GM18507 (cell line): ENCODE results near the gene CTSS.
"Not testable (repeated sequence)": the region's sequence is repeated elsewhere in the genome, so short reads cannot be mapped to it uniquely, and the experiment has no call there.

Source experiments
- DNase-seq: peaks from one replicate; pipeline ENCODE4 v3.0.0; 2011; ENCODE audit warnings: low read depth; ENCODE audit not compliant: insufficient read length; ENCODE audit errors: extremely low spot score
- FAIRE-seq: peaks from 2 replicates; lab custom pipeline; 2011; peaks lifted over from hg19 to GRCh38; lab: Jason Lieb, UNC

Gene CTSS

DNA sequence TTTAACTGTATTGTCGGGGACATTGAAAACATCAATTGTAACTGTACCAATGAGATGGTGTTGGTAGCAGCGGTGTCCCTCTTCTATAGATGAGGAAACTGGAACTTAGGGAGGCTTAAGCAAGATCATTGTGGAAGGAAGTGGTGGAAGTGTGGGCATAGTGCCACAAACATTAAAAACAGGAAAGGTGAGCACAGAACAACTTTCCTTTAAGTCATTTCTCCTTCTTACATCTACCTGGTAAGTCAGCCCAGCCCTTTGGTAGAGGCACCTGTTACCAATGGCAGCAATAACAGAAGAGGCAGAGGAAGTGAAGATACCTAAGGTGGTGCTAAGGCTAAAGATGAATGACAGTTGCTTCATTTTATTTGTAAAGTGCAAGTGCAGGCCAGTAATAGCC is 12.0 kb upstream of the CTSS start:
- FAIRE-seq (no peak), DNase-seq (no peak)

DNA sequence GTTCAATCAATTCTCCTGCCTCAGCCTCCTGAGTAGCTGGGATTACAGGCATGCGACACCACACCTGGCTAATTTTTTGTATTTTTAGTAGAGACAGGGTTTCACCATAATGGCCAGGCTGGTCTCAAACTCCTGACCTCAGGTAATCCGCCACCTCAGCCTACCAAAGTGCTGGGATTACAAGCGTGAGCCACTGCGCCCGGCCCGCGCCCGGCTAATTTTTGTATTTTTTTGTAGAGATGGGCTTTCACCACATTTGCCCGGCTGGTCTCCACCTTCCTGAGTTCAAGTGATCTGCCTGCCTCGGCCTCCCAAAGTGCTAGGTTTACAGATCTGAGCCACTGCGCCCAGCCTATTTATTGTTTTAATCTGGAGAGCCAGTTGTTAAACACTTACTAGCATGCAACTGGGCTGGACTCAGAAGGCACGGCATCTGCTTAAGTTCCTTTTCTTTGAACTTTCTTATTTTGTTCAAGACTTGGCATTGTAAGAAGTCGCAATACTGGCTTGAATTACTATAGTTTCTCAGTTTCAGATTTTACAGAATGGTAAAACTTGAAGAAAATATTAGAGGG is 10.4 kb upstream of the CTSS start:
- DNase-seq, FAIRE-seq: not testable (repeated sequence)

DNA sequence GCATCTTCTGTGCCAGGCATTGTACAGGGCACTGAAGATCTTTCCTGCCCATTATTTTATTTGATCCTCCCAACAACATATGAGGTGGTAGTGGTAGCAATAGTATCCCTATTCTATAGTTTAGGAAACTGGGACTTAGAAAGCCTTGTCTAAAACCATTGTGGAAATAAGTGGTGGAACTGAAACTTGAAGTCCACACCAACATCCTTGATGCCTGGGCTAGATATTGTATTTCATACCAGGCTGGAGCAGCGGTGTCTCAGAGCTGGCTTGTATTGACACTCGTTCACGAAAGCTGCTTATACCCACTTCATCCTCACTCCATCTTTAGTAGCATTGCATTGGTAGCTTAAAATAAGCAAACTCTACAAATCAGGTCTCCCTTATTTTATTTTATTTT is 9.7 kb upstream of the CTSS start:
- DNase-seq (no peak), FAIRE-seq (no peak)

DNA sequence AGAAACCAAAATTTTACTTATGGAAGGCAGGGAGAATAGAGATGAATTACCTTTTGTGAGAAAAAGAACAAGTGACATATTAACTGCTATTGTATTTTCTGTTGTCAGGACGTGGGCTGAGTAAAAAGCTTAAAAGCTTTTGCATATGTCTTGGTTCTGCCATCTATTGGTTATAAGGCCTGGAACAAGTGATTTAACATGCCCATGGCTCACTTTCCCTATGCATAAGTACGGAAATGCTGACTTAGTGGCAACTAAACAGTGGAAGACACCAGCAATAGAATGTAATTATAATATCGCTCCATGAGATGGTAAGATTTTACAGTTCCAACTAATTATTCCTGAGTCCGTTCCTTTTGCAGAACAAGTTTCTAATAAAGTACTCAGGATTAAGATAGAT is 6.7 kb upstream of the CTSS start:
- FAIRE-seq = no peak
- DNase-seq = no peak

DNA sequence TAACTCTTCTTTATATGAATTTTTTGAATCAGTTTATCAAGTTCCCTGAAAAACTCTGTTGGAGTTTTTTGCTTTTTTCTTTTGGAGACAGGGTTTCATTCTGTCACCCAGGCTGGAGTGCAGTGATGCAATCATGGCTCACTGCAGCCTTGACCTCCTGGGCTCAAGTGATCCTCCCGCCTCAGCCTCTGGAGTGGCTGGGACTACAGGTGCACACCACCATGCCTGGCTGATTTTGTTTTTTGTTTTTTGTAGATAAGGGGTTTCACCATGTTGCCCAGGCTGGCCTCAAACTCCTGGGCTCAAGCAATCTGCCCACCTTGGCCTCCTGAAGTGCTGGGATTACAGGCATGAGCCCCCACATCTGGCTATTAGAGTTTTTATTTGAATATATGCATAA is 2.1 kb upstream of the CTSS start:
- FAIRE-seq, DNase-seq: not testable (repeated sequence)

DNA sequence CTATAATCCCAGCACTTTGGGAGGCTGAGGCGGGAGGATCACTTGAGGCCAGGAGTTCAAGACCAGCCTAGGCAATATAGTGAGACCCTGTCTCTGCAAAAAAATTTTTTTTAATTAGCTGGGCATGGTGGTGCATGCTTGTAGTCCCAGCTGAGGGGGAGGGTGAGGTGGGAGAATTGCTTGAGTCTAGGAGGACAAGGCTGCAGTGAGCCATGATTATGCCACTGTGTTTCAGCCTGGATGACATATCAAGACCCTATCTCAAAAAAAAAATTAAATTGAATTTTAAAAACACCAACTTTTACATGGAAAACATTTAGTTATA is 361 bp upstream of the CTSS start:
- not testable (repeated sequence) for DNase-seq, FAIRE-seq

DNA sequence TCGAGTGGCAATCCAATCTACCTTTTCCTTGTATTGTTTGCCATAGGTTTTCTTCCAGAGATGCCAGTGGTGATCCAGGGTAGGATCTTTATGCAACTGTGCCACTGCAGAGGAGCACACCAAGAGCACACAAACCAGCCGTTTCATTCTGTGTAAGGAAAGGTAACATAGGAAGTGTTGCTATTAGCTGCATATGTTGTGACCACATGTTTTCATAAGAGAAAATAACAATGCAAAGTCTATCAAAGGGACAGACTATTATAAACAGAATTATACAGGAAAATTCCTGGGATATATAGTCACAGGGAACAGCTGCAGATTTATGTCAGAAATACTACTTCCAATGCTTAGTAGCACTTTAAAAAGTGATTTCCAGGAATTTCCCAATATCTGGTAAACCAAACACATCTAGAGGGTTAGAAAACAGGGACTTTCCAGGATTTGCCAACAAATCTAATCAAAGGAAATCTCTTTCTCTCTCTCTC is 919 bp downstream of the CTSS start:
- no peak for DNase-seq
- peak; percentile 61 for FAIRE-seq

DNA sequence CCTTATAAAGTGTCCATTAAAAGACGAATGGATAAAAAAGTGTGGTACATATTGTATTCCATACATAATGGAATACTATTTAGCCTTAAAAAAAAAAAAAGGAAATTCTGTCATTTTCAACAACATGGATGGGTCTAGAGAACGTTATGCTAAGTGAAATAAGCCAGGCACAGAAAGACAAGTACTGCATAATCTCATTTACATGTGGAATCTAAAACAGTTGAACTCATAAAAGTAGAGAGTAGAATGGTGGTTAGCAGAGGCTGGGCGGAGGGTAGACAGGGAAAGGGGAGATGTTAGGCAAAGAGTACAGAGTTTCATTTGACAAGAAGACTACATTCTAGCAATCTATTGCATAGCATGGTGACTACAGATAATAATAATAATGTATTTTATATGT is 2.6 kb downstream of the CTSS start:
- DNase-seq (no peak), FAIRE-seq (no peak)

DNA sequence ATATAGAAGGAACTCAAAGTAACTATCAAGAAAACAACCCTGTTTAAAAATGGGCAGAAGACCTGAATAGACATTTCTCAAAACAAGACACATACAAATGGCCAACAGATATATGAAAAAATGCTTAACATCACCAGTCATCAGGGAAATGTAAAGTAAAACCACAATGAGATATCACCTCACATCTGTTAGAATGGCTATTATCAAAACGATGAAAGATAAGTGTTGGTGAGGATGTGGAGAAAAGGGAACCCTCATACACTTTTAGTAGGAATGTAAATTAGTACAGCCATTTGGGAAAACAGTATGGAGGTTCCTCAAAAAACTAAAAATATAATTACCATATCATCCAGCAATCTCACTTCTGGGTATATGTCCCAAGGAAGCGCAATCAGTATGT is 3.0 kb downstream of the CTSS start:
- no peak for FAIRE-seq
- DNase-seq = no peak

DNA sequence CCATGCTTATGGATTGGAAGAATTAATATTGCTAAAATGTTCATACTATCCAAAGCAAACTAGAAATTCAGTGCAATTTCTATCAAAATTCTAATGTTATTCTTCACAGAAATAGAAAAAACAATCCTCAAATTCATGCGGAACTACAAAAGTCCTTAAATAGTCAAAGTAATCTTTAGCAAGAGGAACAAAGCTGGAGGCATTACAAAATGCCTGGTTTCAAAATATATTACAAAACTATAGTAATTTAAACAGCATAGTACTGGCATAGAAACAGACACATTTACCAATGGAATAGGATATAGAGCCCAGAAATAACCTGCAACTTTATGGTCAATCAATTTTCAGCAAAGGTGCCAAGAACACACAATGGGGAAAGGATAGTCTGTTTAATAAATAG is 3.8 kb downstream of the CTSS start:
- DNase-seq = no peak
- no peak for FAIRE-seq

DNA sequence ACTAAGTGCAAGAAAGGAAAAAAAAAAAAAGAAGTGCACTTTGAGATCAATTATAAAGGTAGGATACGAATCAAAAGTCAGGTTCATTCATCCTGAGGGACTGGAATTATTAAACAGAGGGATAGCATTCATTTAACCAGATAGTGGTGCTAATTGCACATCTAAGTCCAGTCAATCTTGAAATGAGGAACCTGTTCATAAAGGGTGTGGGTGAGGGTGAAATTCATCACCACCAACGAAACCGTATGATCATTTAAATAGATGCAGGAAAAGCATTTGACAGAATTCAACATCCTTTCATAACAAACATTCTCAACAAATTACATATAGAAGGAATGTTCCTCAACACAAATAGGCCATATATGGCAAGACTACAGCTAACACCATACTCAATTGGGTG is 5.6 kb downstream of the CTSS start:
- peak; percentile 5 for FAIRE-seq
- no peak for DNase-seq

DNA sequence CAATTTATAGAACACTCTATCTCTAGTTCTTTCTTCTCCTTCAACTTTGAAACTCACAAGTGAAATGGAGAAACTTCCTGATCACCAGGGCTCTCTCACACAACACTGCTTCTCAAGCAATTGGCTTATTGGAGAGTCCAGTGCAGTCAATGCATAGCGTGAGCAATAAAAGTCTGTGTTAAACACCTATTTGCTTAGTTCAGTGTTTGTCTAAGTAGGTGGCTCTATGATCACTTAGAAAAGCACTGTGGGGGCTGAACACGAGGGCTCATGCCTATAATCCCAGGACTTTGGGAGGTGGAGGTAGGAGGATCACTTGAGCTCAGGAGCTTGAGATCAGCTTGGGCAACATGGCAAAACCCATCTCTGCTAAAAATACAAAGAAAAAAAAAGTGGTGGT is 12.2 kb downstream of the CTSS start:
- DNase-seq = no peak
- FAIRE-seq = no peak

DNA sequence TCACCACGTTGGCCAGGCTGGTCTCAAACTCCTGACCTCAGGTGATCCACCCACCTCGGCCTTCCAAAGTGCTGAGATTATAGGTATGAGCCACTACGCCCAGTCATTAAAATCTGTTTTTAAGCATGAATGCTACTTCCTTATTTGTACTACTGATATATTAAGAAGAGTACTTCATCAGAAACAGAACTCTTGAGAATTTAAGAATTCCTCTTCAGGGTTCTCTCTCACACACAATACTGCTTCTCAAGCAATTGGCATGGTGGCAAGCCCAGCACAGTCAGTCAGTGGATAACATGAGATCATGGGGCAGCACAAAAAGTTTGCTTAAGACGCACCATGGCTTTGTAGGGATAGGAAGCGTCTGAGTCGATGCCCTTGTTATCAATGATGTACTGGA is 14.1 kb downstream of the CTSS start:
- no peak for DNase-seq
- no peak for FAIRE-seq

DNA sequence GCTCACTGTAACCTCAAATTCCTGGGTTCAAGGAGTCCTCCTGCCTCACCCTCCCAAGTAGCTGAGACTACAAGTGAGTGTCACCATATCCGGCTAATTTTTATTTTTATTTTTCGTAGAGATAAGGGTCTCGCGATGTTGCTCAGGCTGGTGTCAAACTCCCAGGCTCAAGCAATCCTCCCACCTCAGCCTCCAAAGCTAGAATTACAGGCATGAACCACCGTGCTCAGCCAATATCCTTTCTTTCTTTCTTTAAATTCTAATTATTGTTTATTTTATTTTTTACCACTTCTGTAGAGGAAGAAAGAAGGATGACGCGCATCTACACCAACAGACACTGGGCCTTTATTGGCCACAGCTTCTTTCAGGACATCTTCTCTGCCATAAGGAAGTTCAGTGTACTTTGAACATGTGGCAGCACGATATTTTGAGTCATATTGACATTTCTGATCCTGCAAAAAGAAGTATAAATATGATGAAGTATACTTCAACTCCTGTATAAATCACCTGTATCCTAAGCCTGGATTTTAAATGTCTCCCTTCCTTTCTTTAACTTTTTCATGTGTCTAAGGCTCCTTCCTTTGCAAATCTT is 15.8 kb downstream of the CTSS start:
- no peak for DNase-seq
- FAIRE-seq = no peak

DNA sequence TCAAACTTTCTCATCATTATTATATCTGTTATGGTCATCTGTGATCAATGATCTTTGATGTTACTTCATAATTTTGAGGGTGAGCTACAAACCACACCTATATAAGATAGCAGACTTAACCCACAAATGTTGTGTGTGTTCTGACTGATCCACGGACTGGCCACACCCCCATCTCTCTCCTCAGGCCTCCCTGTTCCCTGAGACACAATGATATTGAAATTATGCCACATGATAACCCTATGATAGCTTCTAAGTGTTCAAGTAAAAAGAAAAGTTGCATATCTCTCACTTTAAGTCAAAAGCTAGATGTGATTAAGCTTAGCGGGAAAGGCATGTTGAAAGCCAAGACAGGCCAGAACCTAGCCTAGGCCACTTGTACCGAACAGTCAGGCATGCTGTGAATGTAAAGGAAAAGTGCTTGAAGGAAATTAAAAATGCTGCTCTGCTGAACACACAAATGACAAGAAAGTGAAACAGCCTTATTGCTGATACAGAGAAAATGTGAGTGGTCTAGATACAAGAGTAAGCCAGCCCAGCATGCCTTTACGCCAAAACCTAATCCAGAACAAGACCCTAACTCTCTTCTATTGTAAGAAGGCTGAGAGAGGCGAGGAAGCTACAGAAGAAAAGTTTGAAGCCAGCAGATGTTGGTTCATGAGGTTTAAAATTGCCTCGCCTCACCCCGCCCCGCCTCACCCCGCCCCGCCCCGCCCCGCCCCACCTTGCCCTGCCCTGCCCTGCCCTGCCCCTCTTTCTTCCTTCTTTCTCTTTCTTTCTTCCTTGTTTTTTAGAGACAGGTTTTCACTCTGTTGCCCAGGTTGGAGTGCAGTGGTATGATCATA is 16.5 kb downstream of the CTSS start:
- DNase-seq (no peak), FAIRE-seq (no peak)

DNA sequence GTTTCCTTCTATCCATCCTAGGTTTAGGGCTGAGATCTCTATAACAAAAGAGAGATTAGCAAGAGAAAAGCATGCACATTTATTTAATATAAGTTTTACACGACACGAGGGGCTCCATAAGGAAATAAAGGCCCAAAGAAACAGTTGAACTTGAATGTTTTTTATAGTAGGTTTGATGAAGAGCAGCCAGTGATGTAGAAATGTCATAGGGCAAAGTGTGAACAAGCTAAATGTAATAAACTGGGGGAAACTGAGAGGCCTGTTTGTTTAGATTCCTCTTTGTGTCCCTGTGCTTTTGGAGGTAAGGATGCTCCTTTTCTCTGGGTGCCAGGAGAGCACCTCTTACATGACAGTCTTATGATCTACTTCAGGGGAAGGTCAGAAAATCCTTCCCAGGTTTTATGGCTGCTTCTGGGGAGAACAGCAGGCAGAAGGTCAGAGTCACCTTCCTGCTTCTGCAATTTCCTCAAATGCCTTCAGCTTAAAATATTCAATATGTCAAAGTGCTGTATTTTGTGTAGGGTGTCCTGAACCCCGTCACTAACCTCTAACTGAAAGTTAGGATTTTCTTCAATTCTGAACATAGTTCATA is 35.4 kb downstream of the CTSS start:
- FAIRE-seq (no peak), DNase-seq (no peak)

DNA sequence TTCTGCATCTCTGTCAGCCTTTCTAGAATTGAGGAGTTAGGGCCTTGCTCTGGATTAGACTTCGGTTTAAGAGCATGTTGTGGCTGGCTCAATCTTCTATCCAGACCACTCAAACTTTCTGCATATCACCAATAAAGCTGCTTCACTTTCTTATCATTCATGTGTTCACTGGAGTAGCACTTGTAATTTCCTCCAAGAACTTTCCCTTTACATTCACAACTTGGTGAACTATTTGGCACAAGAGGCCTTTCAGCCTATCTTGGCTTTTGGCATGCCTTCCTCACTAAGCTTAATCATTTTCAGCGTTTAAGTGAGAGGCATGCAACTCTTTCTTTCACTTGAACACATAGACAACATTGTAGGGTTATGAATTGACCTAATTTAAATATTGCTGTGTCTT is 41.2 kb downstream of the CTSS start:
- no peak for FAIRE-seq
- DNase-seq = no peak

DNA sequence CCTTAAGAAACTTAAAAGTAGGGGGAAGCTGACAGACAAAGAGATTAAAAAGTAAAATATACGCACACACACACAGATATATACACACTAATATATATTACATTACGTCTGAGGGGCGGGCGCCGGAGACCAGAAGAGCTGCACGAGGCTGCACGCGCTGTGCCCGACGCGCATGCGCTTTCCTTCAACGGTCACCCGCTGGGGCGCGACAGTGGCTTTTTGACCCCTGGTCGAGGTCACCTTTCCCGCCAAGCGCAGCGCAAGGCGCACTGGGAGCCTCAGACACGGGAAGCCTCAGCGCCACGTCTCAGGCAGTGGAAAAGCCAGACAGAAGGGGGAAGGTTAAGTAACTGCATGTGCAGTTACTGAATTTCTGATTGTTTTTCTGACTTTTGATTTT is 44.9 kb downstream of the CTSS start, which contains the start of gene HORMAD1:
TSS of gene HORMAD1 (minus strand) at position 193 of the 400 bp plus-strand sequence. CDS start 1,390 bp downstream, outside the sequence.
- FAIRE-seq (no peak), DNase-seq (no peak)

DNA sequence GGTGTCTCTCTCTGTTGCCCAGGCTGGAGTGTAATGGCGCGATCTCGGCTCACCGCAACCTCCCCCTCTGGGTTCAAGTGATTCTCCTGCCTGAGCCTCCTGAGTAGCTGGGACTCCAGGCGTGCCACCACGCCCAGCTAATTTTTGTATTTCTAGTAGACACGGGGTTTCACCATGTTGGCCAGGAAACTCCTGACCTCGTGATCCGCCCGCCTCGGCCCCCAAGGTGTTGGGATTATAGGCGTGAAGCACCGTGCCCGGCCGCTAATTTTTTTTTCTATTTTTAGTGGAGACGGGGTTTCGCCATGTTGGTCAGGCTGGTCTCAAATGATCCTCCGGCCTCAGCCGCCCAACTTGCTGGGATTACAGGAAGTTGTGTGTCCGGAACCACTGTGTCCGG is 45.5 kb downstream of the CTSS start:
- FAIRE-seq = no peak

DNA sequence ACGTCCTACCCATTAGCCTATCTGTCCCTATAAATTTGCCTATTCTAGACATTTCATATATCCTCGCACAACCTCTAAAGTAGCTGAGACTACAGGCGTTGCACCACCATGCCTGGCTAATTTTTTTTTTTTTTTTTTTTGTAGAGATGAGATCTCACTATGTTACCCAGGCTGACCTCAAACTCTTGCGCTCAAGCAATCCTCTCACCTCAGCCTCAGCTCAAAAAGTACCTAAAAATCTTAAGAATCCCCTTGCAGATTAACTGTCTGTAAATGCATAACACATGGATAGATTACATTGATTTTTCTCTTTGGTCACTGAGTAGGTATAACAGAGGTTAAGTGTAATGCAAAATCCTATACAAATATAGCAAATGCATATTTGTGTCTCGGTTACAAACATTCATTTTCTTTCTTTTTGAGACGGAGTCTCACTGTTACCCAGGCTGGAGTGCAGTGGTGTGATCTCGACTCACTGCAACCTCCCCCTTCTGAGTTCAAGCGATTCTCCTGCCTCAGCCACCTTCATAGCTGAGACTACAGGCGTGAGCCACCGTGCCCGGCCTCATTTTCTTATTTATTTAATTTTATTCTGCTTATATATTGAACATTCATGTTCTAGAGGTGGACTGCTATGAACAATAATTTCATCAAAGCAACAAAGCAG is 47.2 kb downstream of the CTSS start:
- FAIRE-seq (no peak), DNase-seq (no peak)

More for the DNA sequence above, 45.5 kb downstream of the CTSS start:
- DNase-seq = no peak
